NCI-H1417 treated with DMSO at 0.1 percent for 48 hours (cell line): ENCODE measurements around the gene SET.
"Not testable (repeated sequence)": the region's sequence is repeated elsewhere in the genome, so short reads cannot be mapped to it uniquely, and the experiment has no call there.

Source experiments
- DNase-seq: peaks from one replicate; lab custom pipeline; 2025; lab: John Stamatoyannopoulos, UW

The SET gene

DNA sequence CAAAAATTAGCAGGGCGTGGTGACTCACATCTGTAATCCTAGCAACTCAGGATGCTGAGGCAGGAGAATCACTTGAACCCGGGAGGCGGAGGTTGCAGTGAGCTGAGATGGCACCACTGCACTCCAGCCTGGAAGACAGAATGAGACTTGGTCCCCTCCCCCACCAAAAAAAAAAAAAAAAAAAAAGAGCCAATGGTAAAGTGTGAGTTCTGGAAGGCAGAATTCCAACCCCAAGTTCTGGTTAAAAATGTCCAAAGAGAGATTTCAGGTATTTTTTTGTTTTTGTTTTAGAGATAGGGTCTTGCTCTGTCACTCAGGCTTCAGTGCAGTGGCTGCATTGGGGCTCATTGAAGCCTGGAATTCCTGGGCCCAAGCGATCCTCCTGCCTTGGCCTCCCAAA lies 1.6 kb upstream of the SET start:
- no peak for DNase-seq

DNA sequence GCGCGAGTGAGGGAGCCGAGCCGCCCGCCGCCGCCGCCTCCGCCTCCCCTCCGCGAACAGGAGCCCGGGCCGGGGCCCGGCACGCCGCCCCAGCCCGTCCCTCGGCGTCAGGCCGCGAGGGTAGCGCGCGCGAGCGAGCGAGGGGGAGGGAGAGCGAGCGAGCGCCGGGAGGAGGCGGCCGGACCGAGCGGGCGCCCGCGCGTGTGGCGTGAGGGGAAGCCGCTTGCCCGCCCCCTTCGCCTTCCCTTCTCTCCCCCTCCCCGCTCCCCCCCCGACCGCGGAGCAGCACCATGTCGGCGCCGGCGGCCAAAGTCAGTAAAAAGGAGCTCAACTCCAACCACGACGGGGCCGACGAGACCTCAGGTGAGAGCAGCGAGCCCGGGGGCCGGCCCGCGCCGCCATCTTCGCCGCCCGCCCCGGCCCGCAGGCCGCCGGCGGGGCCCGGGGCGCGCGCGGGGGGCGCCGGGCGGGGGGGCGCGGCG lies 312 bp downstream of the SET start:
- DNase-seq = no peak

DNA sequence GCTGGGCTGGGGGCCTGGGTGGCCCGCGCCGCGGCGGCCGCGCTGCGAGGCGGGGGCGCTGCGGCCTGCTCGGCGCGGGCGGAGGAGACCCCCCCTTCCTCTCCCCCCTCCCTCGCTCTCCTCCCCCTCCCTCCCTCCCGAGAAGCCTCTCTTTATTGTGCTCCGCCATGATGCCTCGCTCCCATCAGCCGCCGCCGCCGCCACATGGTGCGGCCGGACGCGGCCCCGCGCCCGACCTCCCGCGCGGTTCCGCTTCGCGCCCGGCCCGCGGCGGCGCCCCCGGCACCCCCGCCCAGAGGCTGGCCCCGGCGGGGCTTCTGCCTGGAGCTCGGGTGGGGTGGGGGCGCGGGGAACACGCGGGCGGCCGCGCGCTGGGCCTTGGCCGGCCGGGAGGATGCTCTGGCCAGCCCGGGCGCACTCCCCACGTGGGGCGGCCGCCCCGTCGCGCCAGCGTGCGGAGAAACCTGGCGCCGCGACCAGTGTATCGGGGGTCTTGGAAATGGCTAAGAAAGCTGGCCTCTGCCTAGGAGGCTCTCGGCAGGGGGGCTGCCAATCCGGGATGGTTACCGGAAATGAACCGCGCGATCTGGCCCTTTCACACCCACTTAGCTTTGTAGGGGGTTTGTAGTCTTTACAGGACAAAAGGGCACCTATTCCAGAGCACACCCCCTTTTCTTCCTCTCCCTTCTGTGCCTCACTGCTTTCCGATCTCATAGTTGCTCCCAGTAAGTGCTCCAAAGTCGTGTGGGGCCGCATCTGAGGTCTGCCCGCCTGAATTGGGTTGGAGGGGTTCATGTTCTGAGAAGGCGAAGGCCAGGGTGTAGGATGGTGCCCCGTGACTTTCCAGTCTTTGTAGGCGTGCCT lies 1.0 kb downstream of the SET start:
- DNase-seq = no peak

DNA sequence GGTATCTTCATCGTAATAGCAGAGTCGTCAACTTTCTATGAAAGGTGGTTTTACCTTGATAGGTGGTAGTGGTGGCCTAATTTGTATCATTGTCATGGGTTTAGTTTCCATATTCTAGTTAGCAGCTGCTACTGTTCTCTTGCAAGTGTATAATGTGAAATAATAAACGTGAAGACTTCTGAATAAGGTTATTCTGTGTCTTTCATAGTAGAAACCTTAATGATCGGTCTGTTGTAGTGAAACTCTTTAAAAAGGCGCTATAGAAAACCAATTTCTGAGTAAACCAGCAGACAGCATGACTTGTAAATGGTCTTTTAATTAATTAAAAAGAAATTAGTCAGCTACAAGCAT lies 1.6 kb downstream of the SET start:
- DNase-seq = no peak

DNA sequence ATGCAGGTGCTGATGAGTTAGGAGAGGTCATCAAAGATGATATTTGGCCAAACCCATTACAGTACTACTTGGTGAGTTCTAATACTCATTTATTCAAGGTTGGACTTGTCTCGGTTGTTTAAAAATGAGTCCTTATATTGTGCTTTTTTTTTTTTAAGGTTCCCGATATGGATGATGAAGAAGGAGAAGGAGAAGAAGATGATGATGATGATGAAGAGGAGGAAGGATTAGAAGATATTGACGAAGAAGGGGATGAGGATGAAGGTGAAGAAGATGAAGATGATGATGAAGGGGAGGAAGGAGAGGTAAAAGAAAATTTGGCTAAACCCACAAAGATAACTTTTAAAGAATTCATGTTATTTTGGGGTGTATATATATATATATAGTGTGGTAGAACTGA lies 4.7 kb downstream of the SET start:
- DNase-seq = not testable (repeated sequence)

DNA sequence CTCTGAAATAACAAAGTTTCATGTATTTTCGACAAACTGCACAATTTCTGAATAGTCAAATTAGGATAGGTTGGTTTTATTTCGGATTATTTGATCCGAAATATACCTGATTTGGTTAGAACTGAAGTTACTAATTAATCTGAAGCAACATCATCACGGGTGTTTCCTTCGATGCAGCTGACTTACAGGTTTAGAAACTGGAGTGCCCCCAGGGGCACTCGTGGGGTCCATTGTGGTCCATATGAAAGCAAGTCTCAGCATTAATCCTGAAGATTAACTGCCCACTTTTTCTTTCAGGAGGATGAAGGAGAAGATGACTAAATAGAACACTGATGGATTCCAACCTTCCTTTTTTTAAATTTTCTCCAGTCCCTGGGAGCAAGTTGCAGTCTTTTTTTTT lies 5.3 kb downstream of the SET start:
- no peak for DNase-seq

DNA sequence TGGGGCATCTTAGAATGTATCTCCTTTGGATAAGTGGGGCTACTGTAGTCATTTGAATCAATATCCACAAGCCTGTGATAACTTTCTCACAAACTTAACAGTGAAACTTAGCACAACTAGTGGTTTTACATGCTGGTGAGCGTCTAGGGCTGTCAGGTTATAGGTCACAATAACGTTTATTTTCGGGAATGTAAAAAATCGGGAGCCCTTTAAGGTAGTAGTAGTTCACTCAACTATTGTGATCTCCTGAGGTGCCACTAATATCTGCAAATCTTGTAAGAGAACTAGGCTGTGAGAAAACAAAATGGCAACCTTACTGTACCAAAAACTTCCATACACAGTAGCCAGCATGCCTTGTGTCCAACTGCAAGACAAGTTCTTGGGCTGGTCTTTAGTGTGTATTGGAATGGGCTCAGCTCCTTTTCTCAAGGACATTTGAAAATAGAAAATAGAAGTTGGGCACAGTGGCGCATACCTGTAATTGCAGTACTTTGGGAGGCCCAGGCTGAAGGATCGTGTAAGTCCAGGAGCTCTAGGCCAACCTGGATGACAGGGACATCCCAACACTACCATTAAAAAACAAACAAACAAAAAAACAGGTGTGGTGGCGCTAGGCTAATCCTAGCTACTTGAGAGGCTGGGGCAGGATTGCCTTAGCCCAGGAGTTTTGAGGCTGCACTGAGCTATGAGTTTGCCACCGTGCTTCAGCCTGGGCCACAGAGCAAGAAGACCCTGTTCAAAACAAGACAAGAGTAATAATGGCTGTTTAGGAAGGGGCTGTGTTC lies 8.1 kb downstream of the SET start:
- DNase-seq = no peak

DNA sequence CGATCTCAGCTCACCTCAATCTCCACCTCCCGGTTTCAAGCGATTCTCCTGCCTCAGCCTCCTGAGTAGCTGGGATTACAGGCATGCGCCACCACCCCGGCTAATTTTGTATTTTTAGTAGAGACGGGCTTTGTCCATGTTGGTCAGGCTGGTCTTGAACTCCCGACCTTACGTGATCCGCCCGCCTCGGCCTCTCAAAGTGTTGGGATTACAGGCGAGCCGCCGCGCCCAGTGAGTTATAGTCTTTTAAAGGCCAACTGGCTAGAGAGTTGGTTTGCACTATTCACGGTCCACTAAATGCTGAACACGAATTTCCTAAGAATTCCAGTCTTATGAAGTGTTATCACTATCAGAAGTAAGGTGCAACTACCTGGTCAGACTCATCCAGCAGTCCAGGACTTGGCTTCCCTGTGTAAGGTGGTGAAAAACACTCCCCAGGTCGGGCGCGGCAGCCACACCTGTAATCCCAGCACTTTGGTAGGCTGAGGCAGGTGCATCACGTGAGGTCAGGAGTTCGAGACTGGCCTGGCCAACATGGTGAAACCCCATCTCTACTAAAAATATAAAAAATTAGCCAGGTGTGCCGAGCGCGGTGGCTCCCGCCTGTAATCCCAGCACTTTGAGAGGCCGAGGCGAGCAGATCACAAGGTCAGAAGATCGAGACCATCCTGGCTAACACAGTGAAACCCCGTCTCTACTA lies 10.2 kb downstream of the SET start:
- not testable (repeated sequence) for DNase-seq

DNA sequence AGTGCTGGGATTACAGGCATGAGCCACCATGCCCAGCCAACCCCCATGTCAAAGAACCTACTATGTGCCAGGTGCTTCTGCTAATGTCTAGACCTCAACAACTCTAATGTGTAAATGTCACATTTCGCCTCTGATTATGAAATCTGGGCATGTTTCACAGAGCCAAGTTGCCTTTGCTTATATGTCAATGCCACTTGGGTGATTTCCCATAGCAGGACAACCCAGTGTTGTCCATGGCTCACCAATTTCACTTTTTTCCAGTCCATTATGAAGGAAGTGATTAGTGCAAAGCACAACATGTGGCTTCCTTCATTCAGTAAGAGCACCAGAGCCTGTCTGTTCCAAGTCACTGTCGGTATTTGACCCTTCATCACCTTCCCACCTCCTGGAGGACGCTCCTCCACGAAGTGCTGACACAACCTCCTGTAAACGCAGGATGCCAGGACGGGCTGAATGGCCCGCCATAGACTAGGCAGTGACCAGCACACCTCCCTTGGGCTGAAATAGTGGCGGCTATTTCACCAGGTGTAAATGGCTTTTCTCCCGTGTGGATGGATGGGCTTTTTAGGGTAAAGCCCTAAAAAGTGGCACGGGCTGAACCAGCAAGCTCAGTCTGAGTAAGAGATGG lies 12.3 kb downstream of the SET start:
- DNase-seq = no peak

DNA sequence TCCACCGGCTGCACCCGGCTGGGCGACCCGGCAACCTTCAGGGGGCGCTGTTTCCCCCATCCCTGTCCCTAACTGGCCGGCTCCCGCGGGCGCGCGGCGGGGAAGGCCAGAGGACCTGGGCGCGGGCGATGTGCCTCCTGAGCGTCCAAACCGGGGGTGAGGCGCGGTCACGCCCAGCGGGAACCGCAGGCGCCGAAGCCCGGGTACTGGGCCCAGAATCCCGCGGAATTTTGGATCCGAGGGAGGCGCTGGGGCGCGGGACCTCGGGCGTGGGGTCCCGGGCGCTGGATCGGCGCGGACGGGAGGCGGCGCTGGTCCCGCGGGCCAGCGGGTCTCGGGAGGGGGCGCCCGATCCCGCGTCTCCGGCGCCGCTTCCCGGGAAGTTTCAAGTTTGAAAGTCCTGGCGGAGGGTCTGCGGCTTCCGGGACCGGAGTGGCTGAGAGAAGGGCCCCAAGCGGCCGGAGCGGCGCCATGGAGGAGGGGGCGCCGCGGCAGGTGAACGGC lies 13.5 kb downstream of the SET start, which contains the start of gene PKN3:
Gene PKN3, plus strand, starts transcription at position 59 of the 504 bp plus-strand sequence. Its CDS starts 413 bp downstream, at position 472.
- no peak for DNase-seq

DNA sequence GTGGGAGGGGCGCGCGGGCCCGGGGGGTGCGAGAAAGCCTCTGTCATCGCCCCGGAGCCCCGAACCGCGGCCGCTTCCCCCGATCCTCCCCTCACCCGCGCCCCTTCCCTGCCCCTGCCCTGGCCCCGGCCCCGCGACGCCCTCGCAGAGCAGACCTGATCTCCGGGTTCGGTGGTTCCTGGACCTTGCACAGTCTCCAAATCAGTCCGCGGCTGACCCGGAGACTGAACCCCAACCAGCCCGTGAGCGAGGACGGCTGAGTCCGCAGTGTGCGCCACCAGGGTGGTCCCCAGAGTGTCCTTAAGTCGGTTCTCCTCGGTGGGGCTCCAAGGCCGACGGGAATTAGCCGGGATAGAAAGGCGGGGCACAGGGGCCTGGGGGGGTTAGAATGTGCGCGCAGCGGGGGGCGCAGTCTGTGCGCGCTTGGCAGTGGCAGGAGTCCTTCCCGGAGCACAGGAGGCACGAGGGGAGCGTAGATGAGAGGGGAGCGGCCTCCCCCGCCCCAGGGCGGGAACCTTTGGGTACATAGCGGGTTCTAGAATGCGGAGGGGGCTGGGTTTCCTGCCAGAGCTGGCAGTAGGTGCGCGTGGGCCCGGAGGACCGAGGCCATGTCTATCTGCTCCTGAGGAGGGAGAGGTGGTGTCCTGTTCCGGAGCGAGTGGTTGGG lies 14.1 kb downstream of the SET start:
- DNase-seq = no peak

DNA sequence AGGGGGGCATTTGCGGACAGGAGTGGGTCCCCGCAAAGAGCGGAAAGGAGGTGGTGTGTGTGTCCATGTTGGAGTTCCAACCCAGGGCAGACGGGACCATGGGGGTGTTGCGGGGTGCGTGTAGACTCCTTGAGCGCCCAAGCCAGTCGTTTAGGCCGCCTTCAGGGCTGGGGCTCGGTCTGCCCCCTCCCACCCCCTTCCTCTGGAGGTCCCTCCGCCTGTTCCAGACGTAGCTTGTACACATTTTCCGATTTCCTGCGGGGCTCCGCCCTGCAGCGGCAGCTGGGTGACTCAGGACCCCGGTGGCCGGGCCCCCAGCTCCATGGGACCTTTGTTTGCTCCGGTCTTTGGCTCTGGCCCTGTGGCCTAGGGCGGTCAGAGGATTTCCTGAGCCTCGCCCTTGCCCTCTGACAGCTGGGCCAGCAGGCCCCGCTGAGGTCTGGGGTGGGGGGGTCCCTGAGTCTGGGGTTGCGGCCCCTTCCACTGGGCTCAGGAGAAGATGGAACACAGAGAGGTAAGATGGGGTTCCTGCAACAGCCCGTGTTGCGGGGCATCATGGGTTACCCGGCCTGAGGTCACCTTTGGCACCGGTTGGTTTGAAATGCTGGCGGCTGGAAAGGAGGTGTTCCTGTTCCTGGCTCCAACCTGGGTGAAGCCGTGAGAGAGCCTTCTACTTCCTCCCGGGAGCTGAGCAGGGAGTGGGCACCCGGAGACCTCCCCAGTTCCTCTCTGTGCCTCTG lies 14.8 kb downstream of the SET start:
- DNase-seq = no peak

DNA sequence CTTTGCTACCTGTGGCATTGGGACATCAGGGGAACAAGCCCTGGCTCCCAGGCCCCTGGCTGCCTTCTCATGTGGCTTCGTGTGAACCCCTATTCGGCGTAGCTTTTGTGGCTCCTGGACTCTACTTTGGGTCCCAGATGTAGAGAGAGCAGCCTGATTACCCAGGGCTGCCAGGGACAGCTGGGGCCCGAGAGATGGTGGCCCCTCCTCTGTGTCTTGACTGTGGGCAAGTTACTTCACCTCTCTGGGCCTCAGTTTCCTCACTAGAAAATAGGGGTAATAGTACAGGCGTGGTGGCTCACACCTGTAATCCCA lies 15.3 kb downstream of the SET start:
- DNase-seq = no peak

DNA sequence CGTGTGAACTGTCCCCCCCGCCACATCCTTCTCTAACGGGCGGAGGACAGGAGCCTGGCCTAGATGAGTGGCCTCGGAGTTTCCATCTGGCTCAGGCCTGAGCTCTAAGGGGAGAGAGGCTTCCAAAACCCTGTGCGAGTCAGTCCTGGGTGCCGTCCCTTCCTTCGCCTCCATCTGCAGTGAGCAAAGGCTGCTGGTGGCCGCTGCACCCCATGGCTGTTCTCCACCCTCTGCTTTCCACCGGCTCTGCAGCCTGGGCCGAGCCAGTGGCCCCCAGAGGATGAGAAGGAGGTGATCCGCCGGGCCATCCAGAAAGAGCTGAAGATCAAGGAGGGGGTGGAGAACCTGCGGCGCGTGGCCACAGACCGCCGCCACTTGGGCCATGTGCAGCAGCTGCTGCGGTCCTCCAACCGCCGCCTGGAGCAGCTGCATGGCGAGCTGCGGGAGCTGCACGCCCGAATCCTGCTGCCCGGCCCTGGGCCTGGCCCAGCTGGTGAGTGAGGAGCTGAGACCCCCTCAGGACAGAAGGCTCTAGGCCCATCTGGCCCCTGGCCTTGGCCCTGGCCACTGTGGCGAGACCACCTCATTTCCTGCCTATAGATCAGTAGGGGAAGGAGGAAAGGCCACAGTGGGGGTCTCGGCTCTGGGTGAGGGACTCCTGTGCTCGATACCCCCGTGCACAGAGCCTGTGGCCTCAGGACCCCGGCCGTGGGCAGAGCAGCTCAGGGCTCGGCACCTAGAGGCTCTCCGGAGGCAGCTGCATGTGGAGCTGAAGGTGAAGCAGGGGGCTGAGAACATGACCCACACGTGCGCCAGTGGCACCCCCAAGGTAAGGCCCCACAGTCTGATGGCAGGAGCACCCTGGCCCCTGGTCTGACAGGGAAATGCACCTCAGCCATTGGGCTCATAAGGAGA lies 16.3 kb downstream of the SET start:
- DNase-seq = no peak

DNA sequence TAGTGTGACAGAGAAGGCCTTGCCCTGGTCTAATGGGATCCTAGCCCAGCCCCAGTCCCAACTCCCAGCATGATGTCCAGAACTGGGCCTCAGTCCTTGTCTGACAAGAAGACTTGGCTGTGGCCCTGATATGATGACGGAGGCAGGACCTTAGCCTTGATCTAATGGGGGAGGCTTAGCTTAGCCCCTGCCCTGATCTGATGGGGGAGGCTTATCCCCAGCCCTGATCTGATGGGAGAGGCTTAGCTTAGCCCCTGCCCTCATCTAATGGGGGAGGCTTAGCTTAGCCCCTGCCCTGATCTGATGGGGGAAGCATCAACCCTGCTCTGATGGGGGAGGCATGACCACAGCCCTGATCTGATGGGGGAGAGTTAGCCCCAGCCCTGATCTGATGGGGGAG lies 17.0 kb downstream of the SET start:
- no peak for DNase-seq

DNA sequence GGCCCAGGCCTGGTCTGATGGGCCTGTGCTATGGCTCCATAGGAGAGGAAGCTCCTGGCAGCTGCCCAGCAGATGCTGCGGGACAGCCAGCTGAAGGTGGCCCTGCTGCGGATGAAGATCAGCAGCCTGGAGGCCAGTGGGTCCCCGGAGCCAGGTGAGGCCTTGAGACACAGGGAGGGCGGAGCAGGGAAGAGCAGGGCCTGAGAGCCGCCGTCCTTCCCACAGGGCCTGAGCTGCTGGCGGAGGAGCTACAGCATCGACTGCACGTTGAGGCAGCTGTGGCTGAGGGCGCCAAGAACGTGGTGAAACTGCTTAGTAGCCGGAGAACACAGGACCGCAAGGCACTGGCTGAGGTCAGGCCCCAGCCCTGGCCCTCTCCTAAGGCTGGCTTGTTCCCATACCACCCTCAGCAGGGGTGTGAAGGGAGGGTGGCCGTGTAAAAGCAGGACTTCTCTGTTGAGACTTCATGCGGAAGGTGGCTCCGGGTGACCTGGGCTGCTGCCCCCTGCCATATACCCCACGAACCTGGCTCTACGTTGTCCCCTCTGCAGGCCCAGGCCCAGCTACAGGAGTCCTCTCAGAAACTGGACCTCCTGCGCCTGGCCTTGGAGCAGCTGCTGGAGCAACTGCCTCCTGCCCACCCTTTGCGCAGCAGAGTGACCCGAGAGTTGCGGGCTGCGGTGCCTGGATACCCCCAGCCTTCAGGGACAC lies 17.8 kb downstream of the SET start:
- no peak for DNase-seq

DNA sequence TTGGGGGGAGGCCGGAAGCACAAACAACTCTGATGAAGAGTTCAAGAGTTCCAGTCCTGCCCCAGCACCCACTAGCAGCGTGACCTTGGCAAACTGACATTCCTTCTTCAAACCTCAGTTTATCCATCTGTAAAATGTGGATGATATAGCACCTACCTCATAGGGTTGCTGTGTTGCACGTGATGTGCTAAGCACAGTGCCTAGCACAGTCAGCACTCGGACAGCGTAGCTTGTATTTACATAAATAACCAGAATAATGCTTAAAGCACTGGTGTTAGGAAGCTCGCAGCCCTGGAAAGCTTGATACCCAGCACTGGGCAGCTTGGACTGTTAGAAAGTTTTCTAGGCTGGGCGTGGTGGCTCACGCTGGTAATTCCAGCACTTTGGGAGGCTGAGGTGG lies 18.4 kb downstream of the SET start:
- DNase-seq = no peak

DNA sequence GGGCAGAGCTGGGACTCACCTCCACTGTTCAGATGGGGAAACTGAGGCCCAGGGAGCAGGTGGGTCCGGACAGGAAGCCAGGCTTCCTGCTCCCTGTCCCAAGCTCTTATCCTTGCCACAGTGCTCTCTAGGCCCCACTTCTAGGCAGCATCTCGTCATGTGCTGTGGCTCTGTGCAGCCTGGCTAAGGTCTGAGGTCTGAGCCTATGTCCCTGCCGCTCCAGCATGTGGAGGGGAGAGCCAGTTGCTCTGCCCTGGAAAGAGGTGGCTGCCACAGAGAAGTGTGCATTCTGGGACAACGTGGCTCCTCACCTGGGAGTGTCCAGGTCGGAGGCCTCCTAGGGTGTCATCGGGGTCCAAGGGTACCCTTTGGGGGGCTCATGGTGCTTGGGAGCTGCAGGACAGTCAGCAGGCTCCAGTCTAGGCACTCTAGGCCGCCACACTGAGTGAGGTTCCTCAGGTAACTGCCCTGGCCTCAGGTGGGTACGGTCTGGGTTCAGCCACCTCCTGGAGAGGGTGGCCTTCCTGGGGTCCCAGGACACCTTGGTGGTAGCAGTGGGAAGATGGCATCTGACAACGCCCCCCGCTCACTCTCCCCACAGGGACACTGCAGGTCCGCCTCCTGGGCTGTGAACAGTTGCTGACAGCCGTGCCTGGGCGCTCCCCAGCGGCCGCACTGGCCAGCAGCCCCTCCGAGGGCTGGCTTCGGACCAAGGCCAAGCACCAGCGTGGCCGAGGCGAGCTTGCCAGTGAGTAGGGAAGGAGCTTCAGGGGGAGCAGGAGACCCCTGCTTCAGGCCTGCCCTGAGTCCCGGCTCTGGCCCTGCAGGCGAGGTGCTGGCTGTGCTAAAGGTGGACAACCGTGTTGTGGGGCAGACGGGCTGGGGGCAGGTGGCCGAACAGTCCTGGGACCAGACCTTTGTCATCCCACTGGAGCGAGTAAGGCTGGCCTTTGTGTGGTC lies 23.7 kb downstream of the SET start:
- DNase-seq = no peak
